ENCODE measurements around the gene LMCD1.

LMCD1 gene

GRCh38 chr3:8501371-8502131, at the start of gene LMCD1:
TSS of gene LMCD1 (plus strand) at chr3:8501823. CDS start at chr3:8501939, 116 bp downstream.
- peak within 1 kb of the TSS; percentile 58 for H3K27ac ChIP-seq
- DNase-seq (ENCODE audit: low read depth, low spot score): peak; percentile 75

- DNase-seq (ENCODE audit: low read depth, low spot score): no peak
- H3K27ac ChIP-seq: no peak overlapping the region
These were observed 49.5 kb upstream of the LMCD1 start for GRCh38 chr3:8452112-8452511.

- no peak overlapping the region for H3K27ac ChIP-seq
- no peak for DNase-seq (ENCODE audit: low read depth, low spot score)
These were observed 48.5 kb upstream of the LMCD1 start for GRCh38 chr3:8453153-8453552.

GRCh38 chr3:8455526-8456411, 45.9 kb upstream of the LMCD1 start:
- no peak for DNase-seq (ENCODE audit: low read depth, low spot score)
- H3K27ac ChIP-seq: no peak overlapping the region

GRCh38 chr3:8456412-8456811, 45.2 kb upstream of the LMCD1 start:
- H3K27ac ChIP-seq: no peak overlapping the region
- no peak for DNase-seq (ENCODE audit: low read depth, low spot score)

- DNase-seq (ENCODE audit: low read depth, low spot score): no peak
- H3K27ac ChIP-seq: no peak overlapping the region
These were observed 44.6 kb upstream of the LMCD1 start for GRCh38 chr3:8457039-8457438.

- DNase-seq (ENCODE audit: low read depth, low spot score): no peak
- H3K27ac ChIP-seq: no peak overlapping the region
These were observed 43.4 kb upstream of the LMCD1 start for GRCh38 chr3:8458238-8458661.

- DNase-seq (ENCODE audit: low read depth, low spot score): no peak
These were observed 42.9 kb upstream of the LMCD1 start for GRCh38 chr3:8458711-8459110.

GRCh38 chr3:8460050-8460708, 41.4 kb upstream of the LMCD1 start:
- no peak for DNase-seq (ENCODE audit: low read depth, low spot score)
- no peak overlapping the region for H3K27ac ChIP-seq

More at GRCh38 chr3:8458711-8459110, 42.9 kb upstream of the LMCD1 start:
- no peak overlapping the region for H3K27ac ChIP-seq

- no peak for DNase-seq (ENCODE audit: low read depth, low spot score)
- H3K27ac ChIP-seq: no peak overlapping the region
These were observed 40.7 kb upstream of the LMCD1 start for GRCh38 chr3:8460815-8461456.

- DNase-seq (ENCODE audit: low read depth, low spot score): no peak
- no peak overlapping the region for H3K27ac ChIP-seq
These were observed 37.0 kb upstream of the LMCD1 start for GRCh38 chr3:8464668-8465067.

GRCh38 chr3:8466526-8466925, 35.1 kb upstream of the LMCD1 start:
- no peak overlapping the region for H3K27ac ChIP-seq
- DNase-seq (ENCODE audit: low read depth, low spot score): no peak

- DNase-seq (ENCODE audit: low read depth, low spot score): no peak
- no peak overlapping the region for H3K27ac ChIP-seq
These were observed 30.8 kb upstream of the LMCD1 start for GRCh38 chr3:8470801-8471200.

GRCh38 chr3:8472549-8472948, 29.1 kb upstream of the LMCD1 start:
- no peak for DNase-seq (ENCODE audit: low read depth, low spot score)
- no peak overlapping the region for H3K27ac ChIP-seq

GRCh38 chr3:8473029-8473428, 28.6 kb upstream of the LMCD1 start:
- no peak overlapping the region for H3K27ac ChIP-seq
- no peak for DNase-seq (ENCODE audit: low read depth, low spot score)

GRCh38 chr3:8473990-8474389, 27.6 kb upstream of the LMCD1 start:
- no peak for DNase-seq (ENCODE audit: low read depth, low spot score)
- no peak overlapping the region for H3K27ac ChIP-seq

GRCh38 chr3:8474991-8475390, 26.6 kb upstream of the LMCD1 start:
- no peak for DNase-seq (ENCODE audit: low read depth, low spot score)
- no peak overlapping the region for H3K27ac ChIP-seq

GRCh38 chr3:8480699-8481098, 20.9 kb upstream of the LMCD1 start:
- H3K27ac ChIP-seq: no peak overlapping the region
- no peak for DNase-seq (ENCODE audit: low read depth, low spot score)

GRCh38 chr3:8481380-8481779, 20.2 kb upstream of the LMCD1 start:
- no peak overlapping the region for H3K27ac ChIP-seq
- DNase-seq (ENCODE audit: low read depth, low spot score): no peak

GRCh38 chr3:8482263-8482662, 19.4 kb upstream of the LMCD1 start:
- H3K27ac ChIP-seq: no peak overlapping the region
- no peak for DNase-seq (ENCODE audit: low read depth, low spot score)

Measured in epithelial cell of prostate (primary cell).